Activated CD8-positive, alpha-beta T cell treated with anti-CD3 and anti-CD28 coated beads for 36 hours (primary cell): ENCODE data around the gene RNMT. TPM values are rescaled to one million over a fixed set of nuclear protein-coding genes. Genes with fewer than 3 reads are reported as not detected.
"Not testable (repeated sequence)": the region's sequence is repeated elsewhere in the genome, so short reads cannot be mapped to it uniquely, and the experiment has no call there.

Experiments used
- ATAC-seq: fragments of 200-7000 bp; cut with Tn5 transposase; one replicate; pipeline ENCODE4 v1.10.0; 2021; ENCODE audit warnings: mild to moderate bottlenecking, moderate library complexity
- CTCF ChIA-PET: fragments of 350-600 bp; sonication (Branson Sonifier 250); formaldehyde crosslinking; loops from one replicate; lab custom pipeline; 2021; ENCODE audit warnings: antibody characterized with exemption; lab: Charles Lee
- POLR2A ChIA-PET: fragments of 350-600 bp; sonication (Branson Sonifier 250); formaldehyde crosslinking; loops from one replicate; lab custom pipeline; 2021; ENCODE audit warnings: antibody characterized with exemption; lab: Charles Lee
- DNase-seq: peaks from one replicate; pipeline ENCODE4 v3.0.0-alpha.2; 2020
- H3K27ac Mint-ChIP-seq: one replicate; pipeline ENCODE4 v1.8.0; 2021; ENCODE audit warnings: mild to moderate bottlenecking, mixed read lengths
- H3K27me3 Mint-ChIP-seq: one replicate; pipeline ENCODE4 v1.8.0; 2021; ENCODE audit warnings: mixed read lengths
- H3K36me3 Mint-ChIP-seq: one replicate; pipeline ENCODE4 v1.8.0; 2021; ENCODE audit warnings: low read depth, mixed read lengths
- H3K4me1 Mint-ChIP-seq: one replicate; pipeline ENCODE4 v1.8.0; 2021; ENCODE audit warnings: low read depth, mixed read lengths
- H3K4me3 Mint-ChIP-seq: one replicate; pipeline ENCODE4 v1.8.0; 2021; ENCODE audit warnings: mild to moderate bottlenecking, moderate library complexity, mixed read lengths
- H3K9me3 Mint-ChIP-seq: one replicate; pipeline ENCODE4 v1.8.0; 2021; ENCODE audit warnings: mixed read lengths
- CTCF ChIP-seq: fragments of 200-600 bp; IDR thresholded peaks from one replicate; pipeline ENCODE4 v1.8.0; 2022; ENCODE audit warnings: antibody characterized with exemption, mild to moderate bottlenecking
- intact Hi-C: fragments of 100-400 bp; cut with micrococcal nuclease; formaldehyde crosslinking; loops from one replicate; pipeline ENCODE4 v1.10.0; 2022
- total RNA-seq, 2 experiments: library from RNA; stranded (reverse); gene quantifications; one replicate each; pipeline ENCODE4 v1.2.3, GENCODE V29; 2021

RNMT gene
- total RNA-seq, 2 experiments from 2014 or later: 76.4 to 84.4 TPM

- intact Hi-C loops: no loop called here
- ATAC-seq (no peak), DNase-seq (no peak)
- ChIA-PET CTCF (interaction anchor here (0.7 kb wide), 1 partner anchor 124 kb away, joined by 3 read pairs; no protein-coding TSS in a partner anchor), POLR2A (no interaction called here)
- Mint-ChIP-seq H3K4me3 (no peak overlapping the region), H3K4me1 (peaks cover 26% of the 10 kb centered on the region), H3K27me3 (no peaks in the 10 kb centered on the region), H3K36me3 (peaks cover 33% of the 10 kb centered on the region), H3K9me3 (peaks cover 9% of the 10 kb centered on the region), H3K27ac (no peak overlapping the region)
- no peak for TF ChIP-seq CTCF
Measured at GRCh38 chr18:13688191-13689136, 38.0 kb upstream of the RNMT start.

GRCh38 chr18:13690060-13690459, 36.4 kb upstream of the RNMT start:
- H3K27me3 Mint-ChIP-seq, POLR2A ChIA-PET, H3K4me3 Mint-ChIP-seq, DNase-seq, H3K27ac Mint-ChIP-seq, ATAC-seq, CTCF ChIA-PET, intact Hi-C loops: not testable (repeated sequence)
- Mint-ChIP-seq H3K9me3 (peaks cover 13% of the 10 kb centered on the region), H3K36me3 (peaks cover 46% of the 10 kb centered on the region), H3K4me1 (peaks cover 26% of the 10 kb centered on the region)

GRCh38 chr18:13695337-13695736, 31.1 kb upstream of the RNMT start:
- H3K4me3 Mint-ChIP-seq, CTCF ChIA-PET, intact Hi-C loops, H3K27me3 Mint-ChIP-seq, ATAC-seq, DNase-seq, POLR2A ChIA-PET, H3K27ac Mint-ChIP-seq: not testable (repeated sequence)
- H3K9me3 Mint-ChIP-seq: peaks cover 29% of the 10 kb centered on the region
- H3K4me1 Mint-ChIP-seq: peaks cover 20% of the 10 kb centered on the region
- peaks cover 61% of the 10 kb centered on the region for H3K36me3 Mint-ChIP-seq

- no peak for TF ChIP-seq CTCF
- intact Hi-C loops: no loop called here
- POLR2A ChIA-PET: interaction anchor here (0.6 kb wide), 1 partner anchor 312 kb away, joined by 3 read pairs; no protein-coding TSS in a partner anchor
- Mint-ChIP-seq H3K4me1 (peaks cover 16% of the 10 kb centered on the region), H3K9me3 (peaks cover 36% of the 10 kb centered on the region), H3K4me3 (no peak overlapping the region), H3K27me3 (no peaks in the 10 kb centered on the region), H3K27ac (no peak overlapping the region), H3K36me3 (peaks cover 64% of the 10 kb centered on the region)
- no peak for DNase-seq
- CTCF ChIA-PET: no interaction called here
- ATAC-seq: no peak
Measured at GRCh38 chr18:13696961-13697360, 29.5 kb upstream of the RNMT start.

- DNase-seq (no peak), ATAC-seq (no peak)
- ChIA-PET POLR2A (no interaction called here), CTCF (no interaction called here)
- Mint-ChIP-seq H3K4me1 (peaks cover 13% of the 10 kb centered on the region), H3K4me3 (no peak overlapping the region), H3K9me3 (peaks cover 46% of the 10 kb centered on the region), H3K27ac (no peak overlapping the region), H3K36me3 (peaks cover 69% of the 10 kb centered on the region), H3K27me3 (no peaks in the 10 kb centered on the region)
- intact Hi-C loops: no loop called here
- TF ChIP-seq CTCF: no peak
Measured at GRCh38 chr18:13700153-13700552, 26.3 kb upstream of the RNMT start.

- intact Hi-C loops: no loop called here
- ChIA-PET POLR2A (no interaction called here), CTCF (no interaction called here)
- DNase-seq: no peak
- no peak for ATAC-seq
- peaks cover 72% of the 10 kb centered on the region for H3K36me3 Mint-ChIP-seq
- no peak overlapping the region for H3K27ac Mint-ChIP-seq
- peaks cover 8% of the 10 kb centered on the region for H3K4me1 Mint-ChIP-seq
- H3K27me3 Mint-ChIP-seq: no peaks in the 10 kb centered on the region
- no peak overlapping the region for H3K4me3 Mint-ChIP-seq
- TF ChIP-seq CTCF: no peak
- peaks cover 56% of the 10 kb centered on the region for H3K9me3 Mint-ChIP-seq
Measured at GRCh38 chr18:13703899-13704298, 22.6 kb upstream of the RNMT start.
